HepG2 (cell line): Measurements from ENCODE around the gene CKS1B. TPM values are rescaled to one million over a fixed set of nuclear protein-coding genes. Genes with fewer than 3 reads are reported as not detected.
A peak's percentile ranks its signal among the peaks of the same experiment; 100 is the strongest.

ENCODE experiments used
- ATAC-seq: fragments of 200-7000 bp; cut with Tn5 transposase; 3 replicates; pipeline ENCODE4 v1.9.1; 2020; ENCODE audit warnings: mild to moderate bottlenecking, moderate library complexity
- BruUV-seq: library from RNA; stranded (reverse); fragments of 400-500 nt; replicated peaks from 2 replicates; lab custom pipeline; 2021; lab: Mats Ljungman, UMichigan
- CTCF ChIA-PET: fragments of 300-600 bp; formaldehyde crosslinking; extraction: SDS; loops from one replicate; lab custom pipeline; 2021; ENCODE audit warnings: low total read pairs, inconsistent platforms, low intra/inter-chr PET ratio; lab: Yijun Ruan, JAX
- POLR2A ChIA-PET: fragments of 350-600 bp; sonication (Branson Sonifier 250); formaldehyde crosslinking; loops from one replicate; lab custom pipeline; 2020; ENCODE audit warnings: antibody characterized with exemption, inconsistent platforms; lab: Yijun Ruan, JAX
- DNase-seq: peaks from one replicate; pipeline ENCODE4 v3.0.0-alpha.2; 2015; ENCODE audit warnings: low spot score
- FAIRE-seq: peaks from 3 replicates; lab custom pipeline; 2011; peaks lifted over from hg19 to GRCh38; lab: Jason Lieb, UNC
- H2AFZ ChIP-seq: one replicate; pipeline ENCODE4 v1.6.1; 2011; ENCODE audit warnings: low read length, inconsistent platforms
- H3K27ac ChIP-seq: fragments of 300-600 bp; 3 replicates; pipeline ENCODE4 v1.8.0; 2011; ENCODE audit warnings: mixed run types, mild to moderate bottlenecking, mixed read lengths, low read length, inconsistent platforms; ENCODE audit not compliant: insufficient read depth; ENCODE audit errors: extremely low read length
- H3K27me3 ChIP-seq, 2 experiments: fragments of 200-600 bp in 1 of 2; 2 replicates in 1 of 2; 3 replicates in 1 of 2; pipeline versions ENCODE4 v1.6.0 to v1.8.0; 2011; ENCODE audit warnings: low read length in 2 of 2, mild to moderate bottlenecking in 2 of 2, moderate library complexity in 2 of 2, inconsistent platforms in 1 of 2; ENCODE audit not compliant: insufficient read depth in 2 of 2, control insufficient read depth in 1 of 2
- H3K36me3 ChIP-seq, 2 experiments: fragments of 200-600 bp in 1 of 2; replicated peaks in 1 of 2; 2 replicates in 1 of 2; 3 replicates in 1 of 2; pipeline versions ENCODE4 v1.5.1 to v1.8.0; 2011; ENCODE audit warnings: low read length in 2 of 2, inconsistent platforms in 1 of 2; ENCODE audit not compliant: insufficient read depth in 2 of 2, control insufficient read depth in 1 of 2
- H3K4me1 ChIP-seq: 2 replicates; pipeline ENCODE4 v1.5.1; 2012; ENCODE audit warnings: low read length, inconsistent platforms; ENCODE audit not compliant: insufficient read depth
- H3K4me2 ChIP-seq: 2 replicates; pipeline ENCODE4 v1.6.0; 2011; ENCODE audit warnings: low read depth, low read length, inconsistent platforms
- H3K4me3 ChIP-seq, 3 experiments: fragments of 200-600 bp in 1 of 3; sonication (generic), shearing (Covaris generic) in 1 of 3; replicated peaks in 1 of 3; 2 replicates each; pipeline ENCODE4 v1.5.1; 2011 to 2016; ENCODE audit warnings: low read length in 3 of 3, inconsistent platforms in 2 of 3, low read depth in 2 of 3, mild to moderate bottlenecking in 2 of 3, control low read depth in 1 of 3, mixed read lengths in 1 of 3; ENCODE audit not compliant: insufficient read depth in 1 of 3
- H3K79me2 ChIP-seq: one replicate; pipeline ENCODE4 v1.6.1; 2011; ENCODE audit warnings: low read length, inconsistent platforms; ENCODE audit not compliant: insufficient read depth
- H3K9ac ChIP-seq: 2 replicates; pipeline ENCODE4 v1.6.0; 2011; ENCODE audit warnings: mild to moderate bottlenecking, low read depth, low read length, inconsistent platforms; ENCODE audit not compliant: insufficient read depth
- H3K9me3 ChIP-seq: 2 replicates; pipeline ENCODE4 v1.5.1; 2012; ENCODE audit warnings: mild to moderate bottlenecking, low read length
- H4K20me1 ChIP-seq: 2 replicates; pipeline ENCODE4 v1.6.0; 2011; ENCODE audit warnings: inconsistent platforms, mild to moderate bottlenecking, low read length, moderate library complexity; ENCODE audit not compliant: insufficient read depth
- ATF7 ChIP-seq, 2 experiments: fragments of 450-650 bp in 1 of 2; sonication (generic) in 1 of 2; formaldehyde crosslinking in 1 of 2; IDR thresholded peaks; 2 replicates each; pipeline versions ENCODE4 v1.4.0 to v1.6.1; 2016 to 2020; ENCODE audit warnings: antibody characterized with exemption in 1 of 2, mild to moderate bottlenecking in 1 of 2, missing genetic modification reagents in 1 of 2
- ELF1 ChIP-seq: sonication (generic); formaldehyde crosslinking; IDR thresholded peaks from 2 replicates; pipeline ENCODE4 v1.4.0; 2020; ENCODE audit warnings: missing genetic modification reagents
- EZH2 ChIP-seq: conservative IDR thresholded peaks from 2 replicates; pipeline ENCODE4 v1.6.1; 2012; ENCODE audit warnings: mild to moderate bottlenecking, low read depth, low read length, moderate library complexity
- MXD1 ChIP-seq: sonication (generic); formaldehyde crosslinking; IDR thresholded peaks from 2 replicates; pipeline ENCODE4 v1.4.0; 2020; ENCODE audit warnings: mild to moderate bottlenecking, missing genetic modification reagents
- PHF5A ChIP-seq: IDR thresholded peaks from one replicate; pipeline ENCODE4 v1.6.1; 2018; ENCODE audit warnings: low read depth, missing genetic modification reagents; ENCODE audit not compliant: unreplicated experiment
- ZBTB4 ChIP-seq: sonication (generic); formaldehyde crosslinking; IDR thresholded peaks from 2 replicates; pipeline ENCODE4 v1.4.0; 2020; ENCODE audit warnings: missing genetic modification reagents, mild to moderate bottlenecking, borderline replicate concordance
- ZNF326 ChIP-seq: sonication (generic); formaldehyde crosslinking; IDR thresholded peaks from 2 replicates; pipeline ENCODE4 v1.4.0; 2020; ENCODE audit warnings: missing genetic modification reagents, borderline replicate concordance
- ZNF550 ChIP-seq: sonication (generic); formaldehyde crosslinking; IDR thresholded peaks from 2 replicates; pipeline ENCODE4 v1.4.0; 2020; ENCODE audit warnings: mild to moderate bottlenecking, missing genetic modification reagents, borderline replicate concordance
- WGBS: methylation state at CpG from one replicate; pipeline ENCODE4 v1.1.6; 2017; ENCODE audit warnings: low lambda C conversion rate; 5-methylcytosine and 5-hydroxymethylcytosine counted together
- in situ Hi-C: cut with HindIII; loops from 2 replicates; pipeline ENCODE4 v1.10.0; 2017; ENCODE audit warnings: low pct_unique_long_range_greater_than_20kb; ENCODE audit not compliant: extremely low pct_ligation_motif_present
- intact Hi-C: fragments of 100-400 bp; cut with micrococcal nuclease; formaldehyde crosslinking; loops from one replicate; pipeline ENCODE4 v1.10.0; 2022; ENCODE audit not compliant: unreplicated experiment
- polyA plus RNA-seq, 8 experiments: library from polyadenylated mRNA; depleted of rRNA in 3 of 8; stranded (reverse) in 7 of 8; unstranded in 1 of 8; fragments of >200 nt; fragmentation: Illumina TruSeq in 4 of 8; extraction: Trizol in 4 of 8; gene quantifications; 2 replicates each; pipeline versions ENCODE4 v1.2.1 to v1.2.3, GENCODE V29; 2011 to 2016; ENCODE audit warnings: low read depth in 4 of 8, missing spikeins in 1 of 8, mixed read lengths in 1 of 8; ENCODE audit not compliant: insufficient read depth in 1 of 8
- total RNA-seq, 5 experiments: library from RNA; depleted of rRNA; stranded (reverse); fragments of >200 nt; fragmentation: Illumina TruSeq; extraction: Trizol; gene quantifications; 2 replicates each; pipeline ENCODE4 v1.2.3, GENCODE V29; 2016; ENCODE audit warnings: low read depth in 1 of 5

Gene CKS1B
- total and polyA plus RNA-seq, 2 of the 13 experiments (the other 11 are each of a cell fraction or from before 2014, with no cell fraction given): 217 to 222 TPM

DNA sequence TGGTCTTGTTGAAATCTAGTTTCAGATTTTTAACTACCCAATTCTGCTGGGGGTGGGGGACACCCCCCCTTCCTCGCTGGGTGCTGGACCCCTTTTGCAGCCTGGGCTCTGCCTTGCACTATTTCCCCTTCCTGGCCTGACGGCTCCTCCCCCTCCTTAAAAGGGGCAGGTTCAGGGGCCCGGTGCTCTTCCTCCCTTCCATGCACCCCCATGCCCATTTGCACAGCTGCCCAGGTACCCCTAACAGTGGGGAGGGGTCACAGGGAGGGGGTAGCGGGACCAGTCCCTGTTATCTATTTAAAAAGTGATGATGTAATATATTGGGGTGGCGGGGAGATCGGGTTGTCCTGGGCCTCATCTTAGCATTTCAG lies 43.5 kb downstream of the CKS1B start:
- no peak overlapping the region for H2AFZ ChIP-seq
- no TSS peak for BruUV-seq
- no peak for TF ChIP-seq EZH2
- no peak for TF ChIP-seq ELF1 (CRISPR knock-in tag)
- TF ChIP-seq ZNF326 (CRISPR knock-in tag): no peak
- 0 out of 2 replicates have a peak, but pooled peaks have one; percentile 4 for TF ChIP-seq ZBTB4 (CRISPR knock-in tag)
- no peak for TF ChIP-seq MXD1
- no peak for TF ChIP-seq PHF5A (CRISPR knock-in tag)
- 0 out of 2 replicates have a peak, but pooled peaks have one; percentile 0 for TF ChIP-seq ZNF550 (CRISPR knock-in tag)
- TF ChIP-seq ATF7 (IDR thresholded peaks at IDR 0.05): 0 out of 2 replicates have a peak, but pooled peaks have one; percentile 24
- no peak for TF ChIP-seq ATF7 (CRISPR knock-in tag; IDR thresholded peaks at IDR 0.05)
- no peaks in the 10 kb centered on the region for H3K79me2 ChIP-seq
- in situ Hi-C loops (no loop called here), intact Hi-C loops (loop anchor here (1.0 kb wide), 3 partner anchors 17 to 112 kb away; partner anchors contain the start of gene SHC1)
- H3K9ac ChIP-seq: peak overlapping the region; percentile 32; the same call in 1 of the 2 replicates
- no peak for DNase-seq
- no peaks in the 10 kb centered on the region for H3K9me3 ChIP-seq
- peaks cover 6 to 21% of the 10 kb centered on the region in 2 experiments; a peak in 4 of 5 replicates for H3K36me3 ChIP-seq
- H3K4me3 ChIP-seq: peak overlapping the region in 2 of 3 experiments; percentile 48 to 61; a peak in 4 of 6 replicates
- peaks cover 43% of the 10 kb centered on the region for H3K4me1 ChIP-seq
- H4K20me1 ChIP-seq: peaks cover 5% of the 10 kb centered on the region; the same call in 1 of the 2 replicates
- CTCF ChIA-PET: interaction anchor here (1.0 to 2.8 kb wide), 13 partner anchors 14 to 111 kb away, joined by 3 to 54 read pairs (median 9); partner anchors contain the start of genes CKS1B, LENEP, PBXIP1 and PYGO2
- no peak for FAIRE-seq
- H3K4me2 ChIP-seq: peak overlapping the region; percentile 79
- no peak for ATAC-seq
- no peaks in the 10 kb centered on the region for H3K27me3 ChIP-seq
- WGBS: 83% methylated on average over 6 of the region's 6 CpGs
- POLR2A ChIA-PET: interaction anchor here (1.1 to 8.2 kb wide), 11 partner anchors 12 to 62 kb away, joined by 3 to 90 read pairs (median 9); partner anchors contain the start of genes ADAM15, FLAD1, PBXIP1 and PYGO2
- peak overlapping the region; percentile 74 for H3K27ac ChIP-seq
